Astrocyte (in vitro differentiated cells and primary cell): Measurements from ENCODE around the gene CSKMT.

Experiments used
- CTCF ChIP-seq: IDR thresholded peaks from 2 replicates; pipeline ENCODE4 v1.5.1; 2011; ENCODE audit warnings: low read depth, mild to moderate bottlenecking, inconsistent platforms, low read length, moderate library complexity; ENCODE audit not compliant: insufficient read depth
- EZH2 ChIP-seq: IDR thresholded peaks from 2 replicates; pipeline ENCODE4 v1.6.1; 2012; ENCODE audit warnings: mild to moderate bottlenecking, low read length, inconsistent platforms; ENCODE audit not compliant: insufficient read depth

- TF ChIP-seq CTCF (no peak), EZH2 (no peak)
Measured at GRCh38 chr11:62678433-62678769, 13.3 kb downstream of the CSKMT start.
